ENCODE data around the gene PLIN5.
"Not testable (repeated sequence)": the region's sequence is repeated elsewhere in the genome, so short reads cannot be mapped to it uniquely, and the experiment has no call there.

PLIN5 gene

GRCh38 chr19:4566402-4567051 is 31.5 kb upstream of the PLIN5 start:
- TF ChIP-seq CTCF (IDR thresholded peaks at IDR 0.05; ENCODE audit: extremely low read depth, missing control alignments), result no peak
- DNase-seq (ENCODE audit: low spot score), result no peak

GRCh38 chr19:4563562-4563961 is 28.5 kb upstream of the PLIN5 start:
- not testable (repeated sequence) for DNase-seq (ENCODE audit: low spot score)

- not testable (repeated sequence) for DNase-seq (ENCODE audit: low spot score)
These were observed 27.1 kb upstream of the PLIN5 start for GRCh38 chr19:4562085-4562484.

GRCh38 chr19:4559569-4559968 is 24.5 kb upstream of the PLIN5 start, which contains the start of gene SEMA6B:
Gene SEMA6B, minus strand, starts transcription at chr19:4559684. Its CDS starts 1,227 bp downstream, at chr19:4558457.
- no peak for TF ChIP-seq CTCF (IDR thresholded peaks at IDR 0.05; ENCODE audit: extremely low read depth, missing control alignments)
- no peak for DNase-seq (ENCODE audit: low spot score)

GRCh38 chr19:4557971-4558941 is 23.2 kb upstream of the PLIN5 start:
- peak; percentile 82 for DNase-seq (ENCODE audit: low spot score)
- TF ChIP-seq CTCF (IDR thresholded peaks at IDR 0.05; ENCODE audit: extremely low read depth, missing control alignments), result peak; percentile 91

GRCh38 chr19:4557144-4557970 is 22.3 kb upstream of the PLIN5 start:
- no peak for DNase-seq (ENCODE audit: low spot score)
- no peak for TF ChIP-seq CTCF (IDR thresholded peaks at IDR 0.05; ENCODE audit: extremely low read depth, missing control alignments)

- no peak for TF ChIP-seq CTCF (IDR thresholded peaks at IDR 0.05; ENCODE audit: extremely low read depth, missing control alignments)
- DNase-seq (ENCODE audit: low spot score), result no peak
These were observed 21.6 kb upstream of the PLIN5 start for GRCh38 chr19:4556597-4557127.

All from GM20000 (cell line).